Central memory CD4-positive, alpha-beta T cell (primary cell): ENCODE data around the gene PC.
"Not testable (repeated sequence)": the region's sequence is repeated elsewhere in the genome, so short reads cannot be mapped to it uniquely, and the experiment has no call there.

Experiments
- DNase-seq: peaks from one replicate; pipeline ENCODE4 v3.0.0; 2022

The PC gene

GRCh38 chr11:66978229-66978628, 20.0 kb upstream of the PC start:
- DNase-seq, result no peak

- no peak for DNase-seq
These were observed 18.7 kb upstream of the PC start for GRCh38 chr11:66976925-66977324.

- no peak for DNase-seq
These were observed 17.9 kb upstream of the PC start for GRCh38 chr11:66976028-66976467.

- no peak for DNase-seq
These were observed 17.3 kb upstream of the PC start for GRCh38 chr11:66975405-66976027.

- DNase-seq, result no peak
These were observed 16.7 kb upstream of the PC start, which contains the start of gene C11orf86 for GRCh38 chr11:66974724-66975404. TSS of gene C11orf86 (plus strand) at chr11:66975304. CDS start at chr11:66975363, 59 bp downstream.

GRCh38 chr11:66973956-66974580, 15.9 kb upstream of the PC start:
- no peak for DNase-seq

- no peak for DNase-seq
These were observed 13.3 kb upstream of the PC start for GRCh38 chr11:66971488-66971887.

- DNase-seq, result no peak
These were observed 12.7 kb upstream of the PC start for GRCh38 chr11:66970807-66971442.

GRCh38 chr11:66970371-66970806, 12.2 kb upstream of the PC start:
- DNase-seq, result no peak

- no peak for DNase-seq
These were observed 11.5 kb upstream of the PC start for GRCh38 chr11:66969584-66970225.

- DNase-seq, result no peak
These were observed 9.7 kb upstream of the PC start for GRCh38 chr11:66967670-66968425.

- DNase-seq, result no peak
These were observed 8.2 kb upstream of the PC start for GRCh38 chr11:66966351-66966750.

GRCh38 chr11:66964495-66964894, 6.3 kb upstream of the PC start:
- DNase-seq, result no peak

- DNase-seq, result no peak
These were observed 4.6 kb upstream of the PC start for GRCh38 chr11:66962801-66963200.

- DNase-seq, result no peak
These were observed 4.1 kb upstream of the PC start for GRCh38 chr11:66962247-66962646.

- not testable (repeated sequence) for DNase-seq
These were observed 3.6 kb upstream of the PC start for GRCh38 chr11:66961691-66962213.

GRCh38 chr11:66958956-66959274, 732 bp upstream of the PC start:
- DNase-seq, result no peak

- no peak for DNase-seq
These were observed 282 bp downstream of the PC start for GRCh38 chr11:66957971-66958231.

GRCh38 chr11:66956689-66957290, 1.4 kb downstream of the PC start:
- no peak for DNase-seq

GRCh38 chr11:66953081-66953833, 4.9 kb downstream of the PC start:
- no peak for DNase-seq

- DNase-seq, result no peak
These were observed 6.3 kb downstream of the PC start for GRCh38 chr11:66951927-66952337.
